GM12873 (cell line): Measurements from ENCODE around the gene IDH3B.

Experiments
- CTCF ChIP-seq: IDR thresholded peaks from 2 replicates; pipeline ENCODE4 v1.5.1; 2012; ENCODE audit warnings: low read depth, mild to moderate bottlenecking, moderate library complexity, low read length, control low read depth; ENCODE audit not compliant: insufficient read depth; ENCODE audit errors: missing control alignments

The IDH3B gene

GRCh38 chr20:2619337-2619736, 44.7 kb downstream of the IDH3B start:
- TF ChIP-seq CTCF = no peak

DNA sequence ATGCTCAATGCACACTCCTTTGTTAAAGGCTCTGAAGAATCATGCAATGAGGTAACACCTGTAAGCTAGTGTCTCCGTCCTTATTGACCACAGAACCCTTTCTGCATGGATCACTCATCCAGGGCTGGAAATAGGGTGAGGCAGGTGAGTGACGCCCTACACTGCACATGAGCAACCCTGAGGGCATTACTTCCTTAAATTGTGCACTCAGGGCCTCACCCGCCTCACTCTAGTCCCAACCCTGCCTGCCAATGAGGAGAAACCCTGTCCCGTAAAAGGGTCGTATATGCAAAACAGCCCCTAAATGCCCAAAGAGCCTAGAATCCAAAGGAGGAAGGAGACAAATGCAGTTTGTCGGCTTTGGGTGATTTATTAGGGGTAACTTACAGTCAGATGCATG, 45.2 kb downstream of the IDH3B start:
- TF ChIP-seq CTCF = no peak

- no peak for TF ChIP-seq CTCF
These were observed 46.8 kb downstream of the IDH3B start for GRCh38 chr20:2617099-2617714.

- TF ChIP-seq CTCF = no peak
These were observed 47.4 kb downstream of the IDH3B start for GRCh38 chr20:2616634-2617033.

GRCh38 chr20:2612073-2612472, 51.9 kb downstream of the IDH3B start:
- TF ChIP-seq CTCF = no peak

- TF ChIP-seq CTCF = no peak
These were observed 52.9 kb downstream of the IDH3B start for GRCh38 chr20:2610941-2611720.

DNA sequence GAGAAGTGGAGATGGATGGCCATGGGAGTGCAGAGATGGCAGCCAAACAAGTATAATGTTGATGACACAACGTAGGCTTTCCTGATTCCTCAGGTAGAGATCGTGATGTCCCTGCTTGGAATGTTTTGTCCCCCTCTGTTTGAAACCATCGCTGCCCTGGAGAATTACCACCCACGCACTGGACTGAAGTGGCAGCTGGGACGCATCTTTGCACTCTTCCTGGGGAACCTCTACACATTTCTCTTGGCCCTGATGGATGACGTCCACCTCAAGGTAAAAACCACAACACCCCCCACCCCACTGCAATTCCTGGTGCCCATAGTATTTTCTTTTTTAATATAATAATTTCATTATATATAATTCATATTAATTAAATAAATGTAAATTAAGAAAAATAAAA, 53.7 kb downstream of the IDH3B start:
- TF ChIP-seq CTCF = no peak
